ENCODE data around the gene APMAP. TPM values are rescaled to one million over a fixed set of nuclear protein-coding genes. Genes with fewer than 3 reads are reported as not detected.

APMAP gene
- total RNA-seq, 4 donors from 2014 or later, result 85.3 to 337 (median 163) TPM

DNA sequence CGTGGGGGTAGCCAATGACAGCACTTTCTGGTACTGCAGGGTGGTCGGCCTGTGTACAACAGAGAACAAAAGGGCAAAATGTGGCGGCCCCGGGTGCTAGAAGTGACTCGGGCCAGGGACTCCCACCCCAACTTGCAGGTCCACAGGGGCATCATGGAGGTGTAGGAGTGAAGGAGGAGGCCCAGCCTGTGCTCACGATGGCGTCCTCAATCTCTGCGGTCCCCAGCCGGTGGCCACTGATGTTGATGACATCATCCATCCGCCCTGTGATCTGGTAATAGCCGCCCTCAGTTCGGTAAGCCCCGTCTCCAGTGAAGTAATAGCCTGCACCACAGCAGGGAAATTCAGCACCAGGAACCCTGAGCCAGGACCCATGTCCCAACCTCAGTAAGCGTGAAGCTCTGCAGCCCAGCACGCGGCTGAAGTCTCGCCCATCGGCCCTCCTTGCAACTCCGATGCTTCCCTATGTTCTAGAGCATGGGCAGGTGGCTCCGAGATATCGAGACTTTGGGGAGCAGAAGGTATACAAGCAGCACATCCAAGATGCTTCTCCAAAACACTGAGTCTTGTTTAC is 20.2 kb upstream of the APMAP start:
- no peak for ATAC-seq (ENCODE audit: low FRiP score)

DNA sequence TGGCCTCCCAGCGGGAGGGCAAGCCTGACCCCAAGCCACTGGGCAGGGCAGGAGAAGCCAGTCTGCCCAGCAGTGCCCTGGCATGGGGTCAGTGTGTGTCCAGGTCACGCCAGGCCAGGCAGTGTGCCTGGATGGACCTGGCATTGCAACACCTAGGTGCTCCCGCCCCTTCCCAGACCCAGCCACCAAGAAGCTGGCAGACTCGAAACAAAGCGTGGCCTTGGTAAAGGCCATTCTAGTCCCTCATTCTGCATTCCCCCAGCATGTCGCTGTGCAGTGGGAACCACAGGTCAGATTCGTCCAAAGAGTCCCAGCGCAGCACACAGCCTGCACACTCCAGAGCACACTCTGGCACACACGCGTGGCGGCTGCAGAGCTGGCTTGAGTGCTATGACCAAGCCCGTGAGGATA is 19.3 kb upstream of the APMAP start:
- DNase-seq (ENCODE audit: low spot score), result no peak
- no peak for TF ChIP-seq CTCF (IDR thresholded peaks at IDR 0.05)
- ATAC-seq (ENCODE audit: low FRiP score), result no peak

More for the DNA sequence above, 20.2 kb upstream of the APMAP start:
- DNase-seq (ENCODE audit: low spot score), result no peak
- no peak for TF ChIP-seq CTCF (IDR thresholded peaks at IDR 0.05)

- no peak for DNase-seq (ENCODE audit: low spot score)
- no peak for ATAC-seq (ENCODE audit: low FRiP score)
- no peak for TF ChIP-seq CTCF (IDR thresholded peaks at IDR 0.05)
Measured at GRCh38 chr20:25011261-25011660, 18.7 kb upstream of the APMAP start.

GRCh38 chr20:25009218-25010145 is 16.9 kb upstream of the APMAP start:
- no peak for DNase-seq (ENCODE audit: low spot score)
- ATAC-seq (ENCODE audit: low FRiP score), result no peak
- no peak for TF ChIP-seq CTCF (IDR thresholded peaks at IDR 0.05)

DNA sequence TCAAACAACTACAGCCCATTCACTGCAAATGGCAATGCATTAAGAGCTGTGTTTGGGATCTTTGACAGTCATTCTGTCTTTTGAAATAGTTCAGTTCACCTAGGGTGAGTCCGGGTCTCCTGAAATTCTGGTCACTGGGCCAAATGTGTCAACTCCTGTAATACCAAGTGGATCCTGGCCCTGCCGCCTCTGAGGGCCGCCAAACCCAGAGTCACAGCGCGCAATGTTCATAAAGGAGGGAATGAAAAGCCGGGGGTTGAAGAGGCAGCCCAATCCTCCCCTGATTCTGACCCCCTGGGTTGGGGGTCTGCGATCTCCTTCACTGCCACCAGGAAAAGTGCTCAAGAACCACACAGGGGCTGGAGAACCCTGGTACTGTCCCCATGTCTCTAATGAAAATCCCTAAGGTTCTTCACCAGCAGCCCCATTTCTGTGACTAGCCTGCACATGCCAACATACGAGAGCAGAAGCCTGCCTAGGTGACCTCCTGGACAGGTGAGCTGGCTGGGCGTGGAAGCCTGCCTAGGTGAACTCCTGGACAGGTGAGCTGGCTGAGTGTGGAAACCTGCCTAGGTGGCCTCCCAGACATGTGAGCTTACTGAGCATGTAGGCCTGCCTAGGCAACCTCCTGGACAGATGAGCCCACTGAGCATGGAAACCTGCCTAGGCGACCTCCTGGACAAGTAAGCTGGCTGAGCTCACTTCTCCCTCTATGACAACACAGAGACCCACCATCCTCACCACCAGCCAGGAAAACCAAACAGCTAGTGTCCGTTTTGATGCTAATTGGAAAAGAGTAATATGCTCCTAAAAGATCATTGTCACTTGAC is 16.1 kb upstream of the APMAP start:
- no peak for TF ChIP-seq CTCF (IDR thresholded peaks at IDR 0.05)
- ATAC-seq (ENCODE audit: low FRiP score), result no peak
- no peak for DNase-seq (ENCODE audit: low spot score)

DNA sequence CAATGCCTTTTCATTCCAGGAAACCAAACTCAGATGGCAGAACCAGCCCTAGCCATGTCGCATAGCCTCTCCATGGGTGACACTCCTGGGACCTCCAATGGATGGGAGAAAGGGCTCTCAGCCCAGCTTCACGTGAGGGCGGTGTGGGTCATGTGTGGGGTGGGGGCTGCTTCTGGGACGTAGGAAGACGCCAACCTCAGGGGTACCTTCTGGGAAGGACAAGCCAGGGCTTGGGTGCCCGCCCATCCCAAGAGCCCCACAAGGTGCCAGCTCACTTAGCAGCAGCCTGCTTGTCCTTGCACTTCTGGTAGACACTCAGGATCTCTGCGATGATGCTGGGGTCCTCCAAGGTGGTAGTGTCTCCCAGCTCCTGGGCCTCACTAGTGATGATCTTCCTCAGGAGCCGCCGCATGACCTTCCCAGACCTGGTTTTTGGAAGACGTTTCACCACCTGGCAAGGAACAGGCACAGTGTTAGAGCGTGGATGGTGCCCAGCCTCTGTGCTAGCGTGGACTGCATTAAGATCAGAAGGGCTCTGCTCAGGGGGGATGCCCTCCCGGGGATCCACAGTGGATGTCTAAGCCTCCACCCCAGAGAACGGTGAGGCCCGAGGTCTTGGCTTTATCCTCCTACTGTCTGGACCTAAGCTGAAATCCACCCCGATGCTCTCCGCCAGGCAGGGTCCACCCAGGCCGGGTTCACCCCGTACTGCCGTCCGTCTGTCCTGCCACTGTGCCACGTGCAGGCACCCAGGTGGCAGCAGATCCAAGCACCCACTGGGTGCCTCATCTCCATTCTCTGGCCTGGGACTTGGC is 15.1 kb upstream of the APMAP start:
- no peak for ATAC-seq (ENCODE audit: low FRiP score)
- no peak for TF ChIP-seq CTCF (IDR thresholded peaks at IDR 0.05)
- no peak for DNase-seq (ENCODE audit: low spot score)
